Measurements from ENCODE around the gene ZNF768. TPM values are rescaled to one million over a fixed set of nuclear protein-coding genes. Genes with fewer than 3 reads are reported as not detected.

Gene ZNF768
- total and polyA plus RNA-seq, 2 donors (not counting 1 experiment from before 2014, with no cell fraction given) = 8.2 to 23.9 TPM

DNA sequence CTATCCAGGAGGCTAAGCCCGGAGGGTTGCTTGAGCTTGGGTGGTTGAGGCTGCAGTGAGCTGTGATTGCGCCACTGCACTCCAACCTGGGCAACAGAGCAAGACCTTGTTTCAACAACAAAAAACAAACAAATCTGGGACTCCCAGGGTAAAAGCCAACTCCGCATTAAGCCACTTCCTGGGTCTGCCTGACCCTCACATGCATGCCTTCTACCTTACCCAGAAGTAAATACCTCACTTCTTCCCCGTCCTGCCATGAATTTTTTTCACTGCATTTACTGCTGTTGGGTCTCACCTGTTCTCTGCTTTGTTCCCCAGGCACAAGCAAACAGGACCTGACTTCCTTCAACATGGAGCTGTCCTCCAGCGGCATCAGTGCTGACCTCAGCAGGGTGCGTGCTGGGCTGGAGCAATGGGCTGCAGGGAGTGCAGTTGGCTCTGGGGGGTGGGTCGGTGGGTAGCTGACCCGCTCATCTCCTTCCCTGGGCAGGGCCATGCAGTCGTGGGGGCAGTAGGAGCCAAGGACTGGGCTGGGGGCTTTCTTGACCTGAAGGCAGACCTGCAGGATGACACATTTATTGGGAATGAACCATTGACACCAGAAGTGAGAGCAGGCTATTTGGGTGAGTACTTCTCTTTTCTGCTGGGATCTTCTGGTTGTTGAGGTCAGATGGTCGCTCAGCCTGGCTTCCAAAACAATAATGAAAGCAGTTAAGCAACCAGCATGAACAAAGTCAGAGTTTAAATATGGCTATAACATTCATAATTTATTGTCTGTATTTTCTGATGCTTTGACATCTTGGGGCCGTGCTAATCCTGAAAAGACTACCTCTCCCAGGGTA is 37.4 kb downstream of the ZNF768 start:
- Histone ChIP-seq H3K4me1 (ENCODE audit: control insufficient read depth, extremely low read depth, insufficient read depth, low read length) (peaks cover 3% of the 10 kb centered on the region), H3K27me3 (ENCODE audit: control insufficient read depth, insufficient read depth, low read length) (peaks cover under 1% of the 10 kb centered on the region), H3K4me2 (ENCODE audit: extremely low read depth, insufficient read depth, low read length) (no peak overlapping the region), H4K20me1 (ENCODE audit: control insufficient read depth, extremely low read depth, insufficient read depth, low read length) (no peaks in the 10 kb centered on the region), H3K79me2 (ENCODE audit: control insufficient read depth, insufficient read depth, low read length) (no peaks in the 10 kb centered on the region), H3K9me3 (ENCODE audit: control insufficient read depth, insufficient read depth, low read depth, low read length) (no peaks in the 10 kb centered on the region), H3K9ac (ENCODE audit: insufficient read depth, low read length) (no peak overlapping the region), H3K36me3 (ENCODE audit: control insufficient read depth, insufficient read depth, low read length) (no peaks in the 10 kb centered on the region), H2AFZ (ENCODE audit: low read length) (no peak overlapping the region), H3K4me3 (replicated peaks in 1 of 4; ENCODE audit: control extremely low read depth in 1 of 4, insufficient read depth in 1 of 4, low read depth in 3 of 4, low read length in 4 of 4) (no peak overlapping the region), H3K27ac (ENCODE audit: insufficient read depth, low read length) (no peak overlapping the region)
- TF ChIP-seq CTCF (conservative IDR thresholded peaks at IDR 0.05 in 1 of 2, IDR thresholded peaks at IDR 0.05 in 1 of 2; ENCODE audit: low read depth in 1 of 2, low read length in 2 of 2) = no peak
- TF ChIP-seq EZH2 (IDR thresholded peaks at IDR 0.05; ENCODE audit: low read length, missing control alignments) = no peak
- DNase-seq (ENCODE audit: low read depth in 2 of 2) = no peak

- Histone ChIP-seq H3K4me1 (ENCODE audit: control insufficient read depth, extremely low read depth, insufficient read depth, low read length) (no peaks in the 10 kb centered on the region), H3K27me3 (ENCODE audit: control insufficient read depth, insufficient read depth, low read length) (no peaks in the 10 kb centered on the region), H3K27ac (ENCODE audit: insufficient read depth, low read length) (no peak overlapping the region), H3K9me3 (ENCODE audit: control insufficient read depth, insufficient read depth, low read depth, low read length) (no peaks in the 10 kb centered on the region), H3K79me2 (ENCODE audit: control insufficient read depth, insufficient read depth, low read length) (no peaks in the 10 kb centered on the region), H3K4me2 (ENCODE audit: extremely low read depth, insufficient read depth, low read length) (no peak overlapping the region), H2AFZ (ENCODE audit: low read length) (no peak overlapping the region), H3K4me3 (replicated peaks in 1 of 4; ENCODE audit: control extremely low read depth in 1 of 4, insufficient read depth in 1 of 4, low read depth in 3 of 4, low read length in 4 of 4) (no peak overlapping the region), H3K9ac (ENCODE audit: insufficient read depth, low read length) (no peak overlapping the region), H4K20me1 (ENCODE audit: control insufficient read depth, extremely low read depth, insufficient read depth, low read length) (no peaks in the 10 kb centered on the region), H3K36me3 (ENCODE audit: control insufficient read depth, insufficient read depth, low read length) (no peaks in the 10 kb centered on the region)
- TF ChIP-seq EZH2 (IDR thresholded peaks at IDR 0.05; ENCODE audit: low read length, missing control alignments) = no peak
- no peak for TF ChIP-seq CTCF (conservative IDR thresholded peaks at IDR 0.05 in 1 of 2, IDR thresholded peaks at IDR 0.05 in 1 of 2; ENCODE audit: low read depth in 1 of 2, low read length in 2 of 2)
- DNase-seq (ENCODE audit: low read depth in 2 of 2) = peak; percentile 4 to 37
Measured at GRCh38 chr16:30485818-30486436, 40.4 kb downstream of the ZNF768 start.

GRCh38 chr16:30484887-30485286 is 41.5 kb downstream of the ZNF768 start:
- Histone ChIP-seq H4K20me1 (ENCODE audit: control insufficient read depth, extremely low read depth, insufficient read depth, low read length) (no peaks in the 10 kb centered on the region), H3K27me3 (ENCODE audit: control insufficient read depth, insufficient read depth, low read length) (no peaks in the 10 kb centered on the region), H3K27ac (ENCODE audit: insufficient read depth, low read length) (no peak overlapping the region), H3K4me1 (ENCODE audit: control insufficient read depth, extremely low read depth, insufficient read depth, low read length) (no peaks in the 10 kb centered on the region), H3K4me3 (replicated peaks in 1 of 4; ENCODE audit: control extremely low read depth in 1 of 4, insufficient read depth in 1 of 4, low read depth in 3 of 4, low read length in 4 of 4) (no peak overlapping the region), H3K9me3 (ENCODE audit: control insufficient read depth, insufficient read depth, low read depth, low read length) (no peaks in the 10 kb centered on the region), H2AFZ (ENCODE audit: low read length) (no peak overlapping the region), H3K4me2 (ENCODE audit: extremely low read depth, insufficient read depth, low read length) (no peak overlapping the region), H3K9ac (ENCODE audit: insufficient read depth, low read length) (no peak overlapping the region), H3K79me2 (ENCODE audit: control insufficient read depth, insufficient read depth, low read length) (no peaks in the 10 kb centered on the region), H3K36me3 (ENCODE audit: control insufficient read depth, insufficient read depth, low read length) (no peaks in the 10 kb centered on the region)
- TF ChIP-seq EZH2 (IDR thresholded peaks at IDR 0.05; ENCODE audit: low read length, missing control alignments) (no peak), CTCF (conservative IDR thresholded peaks at IDR 0.05 in 1 of 2, IDR thresholded peaks at IDR 0.05 in 1 of 2; ENCODE audit: low read depth in 1 of 2, low read length in 2 of 2) (no peak)
- DNase-seq (ENCODE audit: low read depth in 2 of 2) = no peak
